ENCODE measurements around the gene CPN1. TPM values are rescaled to one million over a fixed set of nuclear protein-coding genes. Genes with fewer than 3 reads are reported as not detected.

CPN1 gene
- total and polyA plus RNA-seq, 2 donors: 0.02 TPM; not detected in 1

DNA sequence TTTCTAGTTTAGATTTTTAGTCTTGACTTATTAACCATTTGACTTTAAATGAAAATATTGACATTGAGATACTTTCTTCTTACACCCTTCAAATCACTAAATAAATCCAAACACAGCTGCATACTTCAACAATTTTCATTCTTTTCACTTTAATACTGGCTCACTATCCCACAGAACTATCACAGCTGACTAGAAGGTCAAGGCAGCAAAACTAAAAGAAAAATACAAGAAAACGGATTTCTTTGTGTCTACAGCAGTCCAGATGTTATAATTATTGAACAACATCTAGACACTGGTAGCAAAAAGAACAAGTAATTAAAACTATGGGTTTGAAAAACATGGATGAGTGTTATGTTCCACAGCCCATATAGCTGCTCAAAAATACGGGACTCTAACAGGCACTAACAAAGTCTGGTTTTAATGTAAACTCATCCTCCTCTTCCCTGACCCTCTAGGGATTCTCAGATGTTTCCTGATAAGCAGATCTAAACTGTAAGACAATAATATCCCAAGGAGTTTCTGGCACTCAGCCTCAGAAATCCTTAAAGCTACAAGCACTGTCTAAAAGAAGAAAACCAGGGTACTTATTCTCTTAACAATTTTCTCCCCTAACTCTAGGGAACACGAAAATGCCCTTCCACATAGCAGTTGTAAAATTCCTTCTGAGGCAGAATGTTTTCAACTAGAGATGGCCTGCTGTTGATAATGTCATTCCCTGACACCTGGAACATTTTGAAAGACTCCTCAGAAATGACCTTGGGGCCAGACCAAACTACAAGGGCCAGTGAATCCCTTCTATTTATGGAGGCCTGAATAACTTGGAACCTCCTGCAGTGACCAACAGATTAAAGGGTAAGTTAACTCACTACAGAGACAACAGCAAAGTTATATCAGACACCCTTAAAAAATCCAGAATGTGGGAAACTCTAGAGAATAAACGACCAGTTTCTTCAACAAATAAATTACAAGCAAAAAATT lies 84.7 kb downstream of the CPN1 start:
- Histone ChIP-seq H3K27ac (ENCODE audit: low read depth in 1 of 2, low read length in 1 of 2) (peak overlapping the region in 1 of 2 donors; percentile 5), H3K36me3 (ENCODE audit: control insufficient read depth in 2 of 2, insufficient read depth in 2 of 2, low read length in 1 of 2) (peaks cover 12 to 22% of the 10 kb centered on the region in 2 donors), H3K4me3 (ENCODE audit: low read length in 2 of 2) (no peak overlapping the region), H3K4me1 (ENCODE audit: control insufficient read depth in 2 of 2, insufficient read depth in 2 of 2, low read length in 2 of 2) (peaks cover 17 to 43% of the 10 kb centered on the region in 2 donors), H3K27me3 (ENCODE audit: control insufficient read depth in 2 of 2, insufficient read depth in 1 of 2, low read length in 1 of 2) (no peaks in the 10 kb centered on the region), H3K9me3 (ENCODE audit: control insufficient read depth in 2 of 2, insufficient read depth in 1 of 2, low read length in 1 of 2) (no peaks in the 10 kb centered on the region)
- no peak for DNase-seq (ENCODE audit: low read depth in 6 of 9, low spot score in 9 of 9)
- 94% methylated on average over 4 of the region's 4 CpGs for WGBS

DNA sequence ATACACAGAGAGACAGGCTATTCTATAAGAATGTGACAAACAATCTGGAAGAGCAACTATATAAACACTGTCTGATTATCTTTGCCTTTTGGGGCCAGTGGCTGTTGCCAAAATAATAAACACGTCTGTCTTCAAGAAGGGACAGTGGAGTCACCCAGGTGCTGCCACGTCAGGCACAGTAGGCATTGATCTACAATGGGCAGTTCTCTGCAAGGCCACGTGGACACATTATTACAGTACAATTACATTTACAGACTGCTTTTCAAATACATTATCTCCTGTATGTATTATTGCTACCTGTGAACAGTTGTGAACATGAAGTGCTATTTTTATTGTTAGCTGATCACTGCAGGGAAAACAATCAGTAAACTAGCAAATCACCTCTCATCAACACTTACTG lies 86.0 kb downstream of the CPN1 start:
- Histone ChIP-seq H3K27me3 (ENCODE audit: control insufficient read depth in 2 of 2, insufficient read depth in 1 of 2, low read length in 1 of 2) (no peaks in the 10 kb centered on the region), H3K4me1 (ENCODE audit: control insufficient read depth in 2 of 2, insufficient read depth in 2 of 2, low read length in 2 of 2) (peaks cover 17 to 40% of the 10 kb centered on the region in 2 donors), H3K4me3 (ENCODE audit: low read length in 2 of 2) (no peak overlapping the region), H3K36me3 (ENCODE audit: control insufficient read depth in 2 of 2, insufficient read depth in 2 of 2, low read length in 1 of 2) (peaks cover 10 to 18% of the 10 kb centered on the region in 2 donors), H3K27ac (ENCODE audit: low read depth in 1 of 2, low read length in 1 of 2) (peak overlapping the region in 1 of 2 donors; percentile 81), H3K9me3 (ENCODE audit: control insufficient read depth in 2 of 2, insufficient read depth in 1 of 2, low read length in 1 of 2) (no peaks in the 10 kb centered on the region)
- WGBS: 96% methylated on average over 3 of the region's 3 CpGs
- DNase-seq (ENCODE audit: low read depth in 6 of 9, low spot score in 9 of 9): no peak

DNA sequence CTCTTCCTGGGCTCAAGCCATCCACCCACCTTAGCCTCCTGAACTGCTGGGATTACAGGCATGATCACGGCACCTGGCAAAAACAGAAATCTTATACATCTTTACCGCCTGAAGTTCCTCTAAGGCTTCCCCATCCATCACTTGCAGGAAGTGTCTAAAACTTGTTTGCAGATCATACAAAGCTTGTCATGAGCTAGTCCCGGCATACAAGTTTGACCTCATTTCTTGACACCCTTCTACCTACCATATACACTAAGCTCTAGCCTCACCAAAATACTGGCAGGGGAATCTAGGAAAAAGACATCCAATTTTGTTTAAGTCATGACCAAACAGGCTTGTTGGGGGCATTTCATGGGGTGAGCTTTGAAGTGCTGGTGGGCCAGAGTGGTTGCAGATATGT lies 86.4 kb downstream of the CPN1 start:
- peak overlapping the region; percentile 68 to 81 for H3K27ac ChIP-seq (ENCODE audit: low read depth in 1 of 2, low read length in 1 of 2)
- H3K36me3 ChIP-seq (ENCODE audit: control insufficient read depth in 2 of 2, insufficient read depth in 2 of 2, low read length in 1 of 2): peaks cover 6 to 16% of the 10 kb centered on the region in 2 donors
- 53% methylated on average over 3 of the region's 3 CpGs for WGBS

DNA sequence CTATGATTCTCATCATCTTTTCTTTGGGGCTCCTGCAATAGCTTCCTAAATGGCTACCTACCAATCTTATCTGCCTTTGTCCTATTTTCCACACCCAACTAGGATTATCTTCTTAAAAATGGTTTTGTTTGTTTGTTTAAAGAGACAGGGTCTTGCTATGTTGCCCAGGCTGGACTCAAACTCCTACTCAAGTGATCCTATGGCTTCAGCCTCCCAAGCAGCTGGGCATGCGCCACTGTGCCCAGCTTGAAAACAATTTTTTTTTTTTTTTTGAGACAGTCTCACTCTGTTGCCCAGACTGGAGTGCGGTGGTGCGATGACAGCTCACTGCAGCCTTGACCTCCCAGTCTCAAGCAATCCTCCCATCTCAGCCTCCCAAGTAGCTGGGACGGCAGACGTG lies 86.9 kb downstream of the CPN1 start:
- H3K27ac ChIP-seq (ENCODE audit: low read depth in 1 of 2, low read length in 1 of 2): peak overlapping the region; percentile 68 to 81
- H3K27me3 ChIP-seq (ENCODE audit: control insufficient read depth in 2 of 2, insufficient read depth in 1 of 2, low read length in 1 of 2): no peaks in the 10 kb centered on the region
- peaks cover 17 to 37% of the 10 kb centered on the region in 2 donors for H3K4me1 ChIP-seq (ENCODE audit: control insufficient read depth in 2 of 2, insufficient read depth in 2 of 2, low read length in 2 of 2)
- no peaks in the 10 kb centered on the region for H3K9me3 ChIP-seq (ENCODE audit: control insufficient read depth in 2 of 2, insufficient read depth in 1 of 2, low read length in 1 of 2)
- 79% methylated on average over 5 of the region's 5 CpGs for WGBS
- H3K36me3 ChIP-seq (ENCODE audit: control insufficient read depth in 2 of 2, insufficient read depth in 2 of 2, low read length in 1 of 2): peaks cover 3 to 11% of the 10 kb centered on the region in 2 donors
- DNase-seq (ENCODE audit: low read depth in 6 of 9, low spot score in 9 of 9): no peak
- no peak overlapping the region for H3K4me3 ChIP-seq (ENCODE audit: low read length in 2 of 2)

More for the DNA sequence above, 86.4 kb downstream of the CPN1 start:
- peak in 2 of 9 donors; percentile 32 to 63 for DNase-seq (ENCODE audit: low read depth in 6 of 9, low spot score in 9 of 9)
- Histone ChIP-seq H3K27me3 (ENCODE audit: control insufficient read depth in 2 of 2, insufficient read depth in 1 of 2, low read length in 1 of 2) (no peaks in the 10 kb centered on the region), H3K4me1 (ENCODE audit: control insufficient read depth in 2 of 2, insufficient read depth in 2 of 2, low read length in 2 of 2) (peaks cover 17 to 37% of the 10 kb centered on the region in 2 donors), H3K9me3 (ENCODE audit: control insufficient read depth in 2 of 2, insufficient read depth in 1 of 2, low read length in 1 of 2) (no peaks in the 10 kb centered on the region), H3K4me3 (ENCODE audit: low read length in 2 of 2) (no peak overlapping the region)

DNA sequence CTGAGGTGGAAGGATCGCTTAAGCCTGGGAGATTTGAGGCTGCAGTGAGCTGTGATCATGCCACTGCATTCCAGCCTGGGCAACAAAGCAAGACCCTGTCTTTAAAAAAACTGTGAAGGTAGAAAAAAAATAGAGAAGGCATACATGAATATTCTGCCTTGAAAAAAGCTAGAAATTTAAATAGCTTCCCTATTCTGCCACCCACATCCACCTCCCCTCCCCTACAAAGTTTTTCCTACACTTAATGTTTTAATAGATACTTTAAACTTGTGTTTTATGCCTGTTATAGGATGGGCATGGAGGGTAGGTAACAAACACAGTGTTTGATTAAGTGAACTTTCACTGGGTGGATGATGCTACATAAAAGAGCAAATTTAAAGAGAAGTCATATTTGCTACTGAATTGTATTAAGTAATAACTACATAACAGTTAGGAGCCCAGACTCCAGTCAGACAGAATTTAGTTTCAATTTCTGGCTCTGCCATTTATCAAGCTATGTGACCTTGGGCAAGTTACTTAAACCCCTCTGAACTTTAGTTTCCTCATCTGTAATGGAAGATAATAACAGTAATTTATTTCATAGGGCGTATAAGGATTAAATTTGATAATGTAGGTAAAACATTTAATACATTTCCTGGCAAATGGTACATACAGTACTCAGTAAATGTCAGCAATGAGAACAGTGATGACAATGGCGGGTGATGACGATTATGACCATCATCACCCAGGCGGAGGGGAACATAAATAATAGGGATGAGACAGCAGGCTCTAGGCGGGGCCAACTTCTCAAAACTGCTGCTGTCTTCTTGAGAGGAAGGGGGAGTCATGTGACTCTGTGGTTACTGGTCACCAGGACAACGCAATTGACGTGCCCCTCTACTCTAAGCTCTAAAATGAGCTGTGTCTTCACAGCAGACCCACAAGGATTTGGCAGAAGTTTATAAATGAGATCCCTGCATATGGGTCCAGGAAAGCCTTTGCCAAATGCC lies 87.7 kb downstream of the CPN1 start:
- H3K9me3 ChIP-seq (ENCODE audit: control insufficient read depth in 2 of 2, insufficient read depth in 1 of 2, low read length in 1 of 2): no peaks in the 10 kb centered on the region
- H3K27me3 ChIP-seq (ENCODE audit: control insufficient read depth in 2 of 2, insufficient read depth in 1 of 2, low read length in 1 of 2): no peaks in the 10 kb centered on the region
- H3K4me1 ChIP-seq (ENCODE audit: control insufficient read depth in 2 of 2, insufficient read depth in 2 of 2, low read length in 2 of 2): peaks cover 17 to 33% of the 10 kb centered on the region in 2 donors
- H3K27ac ChIP-seq (ENCODE audit: low read depth in 1 of 2, low read length in 1 of 2): peak overlapping the region; percentile 40 to 81
- peak in 7 of 9 donors; percentile 50 to 89 (median 80) for DNase-seq (ENCODE audit: low read depth in 6 of 9, low spot score in 9 of 9)
- WGBS: 31% methylated on average over 8 of the region's 8 CpGs
- peak overlapping the region in 1 of 2 donors; percentile 14 for H3K4me3 ChIP-seq (ENCODE audit: low read length in 2 of 2)
- H3K36me3 ChIP-seq (ENCODE audit: control insufficient read depth in 2 of 2, insufficient read depth in 2 of 2, low read length in 1 of 2): peaks cover 6 to 9% of the 10 kb centered on the region in 2 donors

Other genes starting within 250 kb of the CPN1 start
- 11.9 TPM for gene DNMBP, start 71.9 kb downstream of the CPN1 start, total RNA-seq
- gene DNMBP, start 71.9 kb downstream of the CPN1 start, polyA plus RNA-seq: 10.0 TPM
- gene ERLIN1, start 104.2 kb upstream of the CPN1 start, total RNA-seq: 12.1 TPM
- 8.2 TPM for gene ERLIN1, start 104.2 kb upstream of the CPN1 start, polyA plus RNA-seq
- 27.1 TPM for gene CHUK, start 147.7 kb upstream of the CPN1 start, total RNA-seq
- 12.9 TPM for gene CHUK, start 147.7 kb upstream of the CPN1 start, polyA plus RNA-seq
- gene CWF19L1, start 185.8 kb upstream of the CPN1 start, total RNA-seq: 44.1 TPM
- 47.5 TPM for gene CWF19L1, start 185.8 kb upstream of the CPN1 start, polyA plus RNA-seq
- 49.9 TPM for gene BLOC1S2, start 204.8 kb upstream of the CPN1 start, total RNA-seq
- 114 TPM for gene BLOC1S2, start 204.8 kb upstream of the CPN1 start, polyA plus RNA-seq
- gene PKD2L1, start 248.4 kb upstream of the CPN1 start, total RNA-seq: 0.19 TPM
- gene PKD2L1, start 248.4 kb upstream of the CPN1 start, polyA plus RNA-seq: 6.1 TPM

Measured in thymus (tissue), 11 donors.